Activated CD8-positive, alpha-beta memory T cell treated with anti-CD3 and anti-CD28 coated beads, Interleukin-2, amount 50 U/mL, for 24 hours (primary cell): ENCODE results near the gene CIB4.

Source experiments
- DNase-seq: peaks from one replicate; pipeline ENCODE4 v3.0.0-alpha.2; 2020; ENCODE audit errors: extremely low read depth

The CIB4 gene

GRCh38 chr2:26642429-26642828 is 1.3 kb upstream of the CIB4 start:
- DNase-seq: no peak

GRCh38 chr2:26640331-26640745 is 828 bp downstream of the CIB4 start:
- DNase-seq: no peak

- no peak for DNase-seq
Observed at GRCh38 chr2:26639685-26640243, 1.4 kb downstream of the CIB4 start.

GRCh38 chr2:26637811-26638310 is 3.3 kb downstream of the CIB4 start:
- no peak for DNase-seq

- DNase-seq: no peak
Observed at GRCh38 chr2:26636935-26637334, 4.2 kb downstream of the CIB4 start.

- DNase-seq: no peak
Observed at GRCh38 chr2:26635401-26635800, 5.8 kb downstream of the CIB4 start.

- DNase-seq: no peak
Observed at GRCh38 chr2:26634636-26635230, 6.4 kb downstream of the CIB4 start.

- DNase-seq: no peak
Observed at GRCh38 chr2:26633993-26634595, 7.1 kb downstream of the CIB4 start.

- no peak for DNase-seq
Observed at GRCh38 chr2:26633351-26633945, 7.7 kb downstream of the CIB4 start.

GRCh38 chr2:26632624-26633185 is 8.5 kb downstream of the CIB4 start:
- no peak for DNase-seq

- DNase-seq: no peak
Observed at GRCh38 chr2:26631401-26632170, 9.6 kb downstream of the CIB4 start.

- DNase-seq: no peak
Observed at GRCh38 chr2:26630669-26631360, 10.4 kb downstream of the CIB4 start.

GRCh38 chr2:26630235-26630634 is 10.9 kb downstream of the CIB4 start:
- DNase-seq: no peak

- no peak for DNase-seq
Observed at GRCh38 chr2:26629751-26630150, 11.4 kb downstream of the CIB4 start.

- DNase-seq: no peak
Observed at GRCh38 chr2:26629346-26629630, 11.9 kb downstream of the CIB4 start.

GRCh38 chr2:26628561-26629345 is 12.4 kb downstream of the CIB4 start:
- DNase-seq: no peak

- DNase-seq: no peak
Observed at GRCh38 chr2:26627350-26628105, 13.6 kb downstream of the CIB4 start.

- DNase-seq: no peak
Observed at GRCh38 chr2:26626606-26627005, 14.6 kb downstream of the CIB4 start.

GRCh38 chr2:26623541-26624495 is 17.3 kb downstream of the CIB4 start:
- no peak for DNase-seq
